Hematopoietic multipotent progenitor cell treated with erythropoietin and hydrocortisone succinate and interleukin-3 and kit ligand, for 15 days (in vitro differentiated cells): ENCODE measurements around the gene ARRDC2.
"Not testable (repeated sequence)": the region's sequence is repeated elsewhere in the genome, so short reads cannot be mapped to it uniquely, and the experiment has no call there.

Experiments
- DNase-seq: peaks from one replicate; pipeline ENCODE4 v3.0.0-alpha.2; 2015; ENCODE audit warnings: low spot score

The ARRDC2 gene

DNA sequence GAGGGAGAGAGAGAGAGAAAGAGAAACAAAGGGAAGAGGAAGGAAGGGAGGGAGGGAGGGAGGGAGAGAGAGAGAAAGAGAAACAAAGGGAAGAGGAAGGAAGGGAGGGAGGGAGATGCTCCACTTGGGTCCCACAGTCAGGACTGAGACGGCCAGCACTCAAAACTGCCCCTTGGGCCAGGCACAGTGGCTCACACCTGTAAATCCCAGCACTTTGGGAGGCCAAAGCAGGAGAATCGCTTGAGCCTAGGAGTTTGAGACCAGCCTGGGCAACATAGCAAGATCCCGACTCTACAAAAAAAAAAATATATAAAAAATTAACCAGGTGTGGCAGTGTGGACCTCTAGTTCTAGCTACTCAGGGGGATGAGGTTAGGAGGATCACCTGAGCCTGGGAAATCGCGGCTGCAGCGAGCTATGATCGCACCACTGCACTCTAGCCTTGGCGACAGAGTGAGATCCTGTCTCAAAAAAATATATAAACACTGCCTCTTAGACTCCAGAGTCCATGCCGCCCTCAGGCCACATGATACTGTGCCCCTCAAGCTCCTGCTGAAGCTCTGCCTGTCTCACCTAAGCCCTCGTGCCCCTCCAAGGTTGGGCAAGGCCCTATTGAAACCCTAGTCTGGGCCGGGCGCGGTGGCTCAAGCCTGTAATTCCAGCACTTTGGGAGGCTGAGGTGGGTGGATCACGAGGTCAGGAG, 8.4 kb downstream of the ARRDC2 start:
- no peak for DNase-seq

DNA sequence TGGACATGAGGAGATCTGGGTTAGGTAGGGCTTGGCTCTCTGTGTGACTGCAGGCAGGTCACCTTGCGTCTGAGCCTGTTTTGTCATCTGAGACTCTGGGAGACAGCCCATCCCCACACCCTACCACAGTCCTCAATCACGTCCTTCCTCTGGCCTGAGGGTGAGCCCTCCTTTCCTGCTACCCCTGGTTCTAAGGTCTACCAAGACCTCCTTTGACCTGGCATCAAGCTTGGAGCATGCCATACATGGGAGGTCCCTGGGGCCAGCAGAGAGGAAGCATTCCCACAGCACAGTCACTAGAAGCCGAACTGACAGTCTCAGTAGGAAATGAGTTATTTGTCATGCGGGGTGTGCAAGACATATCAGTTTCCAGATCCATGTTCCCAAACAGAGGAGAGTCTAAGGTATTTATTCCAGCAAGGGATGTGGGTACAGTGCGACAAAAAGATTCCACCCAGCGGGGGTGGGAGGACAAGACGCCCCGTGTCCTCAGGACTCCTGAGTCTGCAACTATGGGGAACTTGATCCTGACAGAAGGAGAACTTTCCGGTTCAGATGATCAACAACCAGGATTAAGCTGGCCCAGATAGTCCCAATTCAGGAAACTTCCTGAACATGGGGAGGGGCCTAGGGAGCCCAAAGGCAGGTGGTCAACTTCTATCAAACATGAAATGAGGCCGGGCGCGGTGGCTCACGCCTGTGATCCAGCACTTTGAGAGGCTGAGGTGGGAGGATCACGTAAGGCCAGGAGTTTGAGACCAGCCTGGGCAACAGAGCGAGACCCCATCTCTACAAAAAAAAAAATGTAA, 9.5 kb downstream of the ARRDC2 start:
- peak; percentile 25 for DNase-seq

DNA sequence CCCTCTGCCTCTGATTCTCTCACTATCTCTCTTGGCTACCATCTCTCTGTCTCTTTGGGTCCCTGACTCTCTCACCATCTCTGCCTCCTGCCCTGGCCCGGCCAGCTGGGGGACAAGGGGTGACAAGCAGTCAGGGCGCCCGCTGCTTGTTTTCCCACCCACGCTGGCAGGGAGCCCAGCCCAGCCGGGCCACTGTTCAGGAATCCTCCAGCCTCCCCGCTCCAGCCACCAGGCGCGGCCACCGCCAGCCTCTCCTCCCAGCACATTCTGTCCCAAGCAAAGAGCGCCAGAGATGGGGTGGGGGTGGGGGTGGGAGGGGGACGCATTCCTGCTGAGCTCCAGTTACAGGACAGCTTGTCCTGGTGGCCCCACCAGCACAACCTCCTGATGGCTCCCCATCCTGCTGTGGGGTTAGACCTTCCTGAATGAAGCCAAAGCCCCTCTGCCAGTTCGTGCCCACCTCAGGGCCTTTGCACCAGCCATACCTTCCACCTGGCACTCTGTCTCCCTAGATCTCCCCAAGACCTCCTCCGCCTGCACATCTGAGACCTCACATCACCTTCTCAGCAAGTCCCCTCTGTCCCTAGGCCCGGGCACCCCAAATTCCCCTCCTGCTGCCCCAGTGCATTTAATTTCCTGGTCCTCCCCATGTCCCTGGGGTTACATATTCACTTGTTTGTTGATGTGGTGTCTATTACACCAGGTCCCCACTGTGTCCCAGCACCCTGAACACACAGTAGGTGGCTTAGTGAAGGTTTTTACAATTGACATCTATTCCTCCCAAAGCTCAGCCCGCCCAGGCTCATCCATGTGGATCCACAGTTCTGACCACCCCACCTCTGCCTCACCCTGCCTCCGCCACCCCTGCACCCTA, 12.5 kb downstream of the ARRDC2 start:
- DNase-seq, result peak; percentile 51

DNA sequence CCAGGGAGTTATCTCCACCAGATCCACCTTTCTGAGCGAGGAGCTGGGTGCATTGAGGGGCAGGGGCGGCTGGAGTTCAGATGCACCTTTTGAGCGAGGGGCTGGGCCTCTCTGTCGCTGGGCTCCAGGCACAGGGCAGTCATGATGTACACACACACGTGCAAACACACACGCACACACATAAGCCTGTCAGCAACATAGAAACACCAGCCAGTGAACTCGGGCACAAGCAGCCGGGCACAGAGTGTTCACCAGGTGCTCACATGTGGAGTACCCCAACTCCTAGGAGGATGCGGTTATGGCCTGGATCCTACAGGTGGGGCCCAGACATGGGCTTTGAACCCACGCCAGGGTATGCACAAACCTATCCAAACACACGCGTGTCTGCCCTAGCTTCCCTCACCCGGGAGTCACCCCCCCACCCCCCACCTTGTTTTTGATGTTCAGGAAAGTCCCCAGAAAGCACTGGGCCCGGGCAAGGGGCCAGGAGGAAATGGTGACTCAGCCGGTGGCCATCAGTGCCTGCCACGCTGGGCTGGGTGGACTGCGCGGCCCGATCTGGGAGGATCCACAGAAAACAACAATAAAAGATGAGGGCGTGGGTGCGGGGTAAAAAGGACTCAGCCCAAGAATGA, 13.3 kb downstream of the ARRDC2 start:
- peak; percentile 89 for DNase-seq

DNA sequence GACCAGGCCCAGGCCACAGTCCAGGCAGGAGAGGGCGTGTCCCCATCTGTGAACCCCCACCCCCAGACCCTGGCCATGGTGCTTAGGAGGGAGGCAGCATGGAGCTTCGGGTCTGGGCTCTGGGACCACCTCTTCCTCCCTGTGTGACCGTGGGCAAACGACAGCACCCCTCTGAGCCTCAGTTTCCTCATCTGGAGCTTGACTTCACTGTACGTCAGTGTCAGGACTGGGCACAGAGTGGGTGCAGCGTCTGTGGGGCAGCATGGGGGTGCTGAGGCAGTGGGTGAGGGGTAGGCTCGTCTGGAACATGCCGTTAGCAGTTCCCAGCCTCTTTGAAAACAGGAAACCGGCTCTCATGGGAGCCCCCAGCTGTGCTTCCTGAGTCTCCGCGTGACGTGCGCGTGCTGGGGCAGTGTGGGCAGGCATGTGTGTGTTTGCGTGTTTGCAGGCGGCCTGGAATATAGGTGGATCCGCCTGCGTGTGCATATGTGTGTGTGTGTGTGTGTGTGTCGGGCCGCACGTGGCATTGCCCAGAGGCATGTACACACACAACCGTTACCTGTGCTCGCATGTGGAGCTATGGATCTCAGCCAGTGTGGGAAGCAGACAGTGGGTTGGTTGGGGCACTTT, 15.8 kb downstream of the ARRDC2 start:
- no peak for DNase-seq

DNA sequence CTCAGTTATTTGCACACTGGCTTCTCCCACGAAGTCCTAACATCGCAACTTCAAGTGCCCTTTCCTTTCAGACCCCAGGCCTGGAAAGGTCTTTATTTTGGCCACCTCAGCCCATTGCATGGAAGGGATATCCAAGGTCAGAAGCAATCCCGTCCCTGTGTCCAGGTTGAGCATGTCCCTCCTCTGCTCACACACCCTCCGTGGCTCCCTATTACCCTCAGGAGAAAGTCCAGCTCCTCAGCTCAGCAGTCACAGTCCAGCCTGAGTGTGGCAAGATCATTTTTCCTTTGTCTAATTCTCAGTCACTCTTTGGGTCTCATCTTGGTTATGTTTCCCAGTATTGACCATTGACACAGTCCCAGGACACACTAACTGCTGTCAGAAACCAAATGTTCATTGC, 19.2 kb downstream of the ARRDC2 start:
- DNase-seq, result no peak

DNA sequence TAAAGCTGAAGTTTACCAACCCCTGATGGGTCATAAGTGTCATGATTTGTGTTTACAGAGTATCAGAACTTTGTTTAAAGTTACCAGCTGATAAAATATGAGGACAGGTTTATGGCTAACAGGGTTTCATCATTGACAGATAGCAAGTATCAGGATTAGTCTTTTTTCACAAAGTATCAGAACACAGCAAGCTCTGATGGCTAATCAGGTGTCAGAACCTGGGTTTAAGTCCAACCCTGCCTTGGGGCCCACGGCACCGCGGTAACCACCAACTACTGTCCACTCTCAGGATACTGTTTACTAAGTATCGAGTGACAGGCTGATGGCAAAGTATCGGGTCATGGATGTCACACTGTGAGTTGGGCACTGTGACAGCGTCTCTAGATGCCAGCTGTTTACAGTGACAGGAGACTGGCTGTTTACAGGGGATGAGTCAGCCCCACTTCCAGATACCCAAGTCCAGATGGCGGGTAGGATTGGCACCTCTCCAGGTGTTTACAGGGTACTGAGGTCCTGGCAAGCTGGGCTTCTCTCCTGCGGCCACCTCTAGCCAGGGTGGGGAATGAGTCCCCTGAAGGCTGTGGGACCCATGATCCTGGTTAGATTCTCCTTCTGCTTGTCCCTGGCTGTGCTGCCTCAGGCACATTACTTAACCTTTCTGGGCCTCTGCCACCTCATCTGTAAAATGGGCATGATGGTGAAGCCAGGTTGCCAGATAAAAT, 21.8 kb downstream of the ARRDC2 start:
- peak; percentile 95 for DNase-seq

DNA sequence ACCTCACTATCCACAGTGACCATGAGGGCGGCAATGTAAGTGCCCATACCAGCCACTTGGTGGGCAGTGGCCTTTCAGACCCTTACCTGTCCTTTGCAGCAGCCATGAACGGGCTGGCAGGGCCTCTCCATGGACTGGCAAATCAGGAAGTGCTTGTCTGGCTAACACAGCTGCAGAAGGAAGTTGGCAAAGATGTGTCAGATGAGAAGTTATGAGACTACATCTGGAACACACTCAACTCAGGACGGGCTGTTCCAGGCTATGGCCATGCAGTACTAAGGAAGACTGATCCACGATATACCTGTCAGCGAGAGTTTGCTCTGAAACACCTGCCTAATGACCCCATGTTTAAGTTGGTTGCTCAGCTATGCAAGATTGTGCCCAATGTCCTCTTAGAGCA, 23.4 kb downstream of the ARRDC2 start:
- DNase-seq, result not testable (repeated sequence)

DNA sequence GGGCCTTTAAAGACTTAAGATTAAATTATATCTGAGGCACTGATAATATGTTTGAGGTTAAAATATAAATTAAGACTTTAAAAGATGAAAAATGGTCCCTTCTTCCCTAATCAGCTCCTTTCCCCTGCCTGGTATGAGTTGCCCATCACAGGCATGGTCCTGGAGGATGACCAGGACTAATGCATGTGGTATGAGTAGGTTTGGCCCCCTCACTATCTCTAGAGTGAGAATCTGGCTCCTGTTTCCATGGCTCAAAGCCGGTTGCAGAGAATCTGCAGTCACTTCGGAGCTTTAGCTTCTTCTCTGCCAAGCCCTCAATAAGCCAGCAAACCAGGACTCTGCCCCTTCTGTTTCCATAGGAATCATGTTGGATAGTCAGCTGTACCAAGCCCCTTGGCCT, 24.1 kb downstream of the ARRDC2 start:
- not testable (repeated sequence) for DNase-seq

DNA sequence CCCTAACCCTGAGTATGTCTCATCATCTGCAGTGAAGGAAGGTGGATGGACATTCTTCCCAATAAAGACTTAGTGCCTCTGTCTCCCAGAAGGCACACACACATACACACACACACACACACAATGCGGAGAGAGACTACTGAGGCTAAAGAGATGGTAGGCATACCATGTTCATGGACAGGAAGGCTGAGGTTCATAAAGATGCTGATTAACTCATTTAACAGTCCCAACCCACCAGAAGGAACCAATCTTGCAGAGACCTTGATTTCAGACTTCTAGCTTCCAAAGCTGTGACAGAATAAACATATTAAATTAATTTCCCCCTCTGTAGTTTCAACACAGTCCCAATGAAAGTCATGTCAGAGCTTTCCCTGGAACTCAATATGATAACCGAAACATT, 33.1 kb downstream of the ARRDC2 start:
- DNase-seq, result no peak

DNA sequence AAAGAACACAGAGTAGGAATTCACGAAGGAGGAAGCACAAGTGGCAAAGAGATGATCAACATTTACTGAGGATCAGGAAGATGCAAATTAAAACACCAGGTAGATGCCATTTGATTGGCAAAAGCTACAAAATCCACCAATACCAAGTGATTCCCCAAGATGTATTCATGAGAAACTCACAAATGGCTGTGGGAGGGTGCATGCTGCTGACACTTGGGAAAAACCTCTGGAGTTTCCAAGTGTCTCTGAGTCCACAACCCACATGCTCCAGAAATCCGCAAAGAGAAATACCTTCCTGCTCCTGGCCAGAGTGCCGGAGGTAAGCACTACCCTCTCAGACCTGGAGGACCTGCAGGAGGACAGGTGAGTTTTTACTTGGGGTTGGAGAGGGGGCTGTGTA, 35.7 kb downstream of the ARRDC2 start:
- DNase-seq, result no peak

DNA sequence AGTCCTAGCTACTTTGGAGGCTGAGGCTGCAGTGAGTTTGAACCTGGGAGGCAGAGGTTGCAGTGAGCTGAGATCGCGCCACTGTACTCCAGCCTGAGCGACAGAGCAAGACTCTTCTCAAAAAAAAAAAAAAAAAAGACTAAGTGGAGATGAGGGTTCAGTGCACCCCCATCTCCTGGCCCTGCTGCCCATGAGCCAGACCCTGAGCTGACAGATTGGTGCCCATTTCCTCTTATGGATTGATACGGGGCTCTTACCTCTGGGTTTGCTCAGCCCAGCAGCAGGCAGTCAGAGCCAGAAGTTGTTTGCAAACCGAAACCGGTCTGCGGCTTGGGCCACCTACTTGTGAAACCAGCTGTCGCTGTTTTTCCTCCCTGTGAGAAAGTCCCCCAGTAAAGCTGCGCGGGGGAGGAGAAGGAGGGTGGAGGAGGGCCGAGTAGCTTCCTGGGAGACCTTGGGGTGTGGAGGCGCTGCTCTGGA, 36.9 kb downstream of the ARRDC2 start:
- peak; percentile 51 for DNase-seq

DNA sequence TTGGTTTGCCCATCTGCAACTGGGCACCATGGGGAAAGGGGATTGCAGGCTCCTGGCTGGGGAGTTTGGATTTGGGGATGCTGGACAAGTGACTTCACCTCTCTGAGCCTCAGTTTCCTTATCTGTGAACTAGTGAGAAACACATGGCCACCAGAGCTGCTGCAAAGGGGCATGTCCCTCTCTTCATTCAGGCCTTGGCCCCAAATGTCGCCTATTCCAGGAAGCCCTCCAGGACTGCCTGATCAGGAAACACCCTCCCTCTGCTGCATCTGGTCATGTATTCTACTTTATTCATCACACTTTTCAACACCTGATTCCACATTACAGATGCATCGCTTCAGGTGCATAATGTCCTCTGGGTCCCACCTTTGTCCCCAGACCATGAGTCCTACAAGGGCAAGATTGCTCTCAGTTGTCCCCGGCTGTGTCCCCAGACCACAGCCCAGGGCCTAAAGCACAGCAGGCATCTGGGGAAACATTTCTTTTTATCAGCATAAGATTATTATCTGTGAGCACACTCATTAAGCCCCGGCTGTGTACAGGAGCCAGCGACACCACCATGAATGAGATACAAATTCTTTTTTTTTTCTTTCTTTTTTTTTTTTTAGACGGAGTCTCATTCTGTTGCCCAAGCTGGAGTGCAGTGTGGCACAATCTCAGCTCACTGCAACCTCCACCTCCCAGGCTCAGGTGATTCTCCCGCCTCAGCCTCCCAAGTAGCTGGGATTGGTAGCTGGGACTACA, 37.5 kb downstream of the ARRDC2 start:
- DNase-seq, result no peak

DNA sequence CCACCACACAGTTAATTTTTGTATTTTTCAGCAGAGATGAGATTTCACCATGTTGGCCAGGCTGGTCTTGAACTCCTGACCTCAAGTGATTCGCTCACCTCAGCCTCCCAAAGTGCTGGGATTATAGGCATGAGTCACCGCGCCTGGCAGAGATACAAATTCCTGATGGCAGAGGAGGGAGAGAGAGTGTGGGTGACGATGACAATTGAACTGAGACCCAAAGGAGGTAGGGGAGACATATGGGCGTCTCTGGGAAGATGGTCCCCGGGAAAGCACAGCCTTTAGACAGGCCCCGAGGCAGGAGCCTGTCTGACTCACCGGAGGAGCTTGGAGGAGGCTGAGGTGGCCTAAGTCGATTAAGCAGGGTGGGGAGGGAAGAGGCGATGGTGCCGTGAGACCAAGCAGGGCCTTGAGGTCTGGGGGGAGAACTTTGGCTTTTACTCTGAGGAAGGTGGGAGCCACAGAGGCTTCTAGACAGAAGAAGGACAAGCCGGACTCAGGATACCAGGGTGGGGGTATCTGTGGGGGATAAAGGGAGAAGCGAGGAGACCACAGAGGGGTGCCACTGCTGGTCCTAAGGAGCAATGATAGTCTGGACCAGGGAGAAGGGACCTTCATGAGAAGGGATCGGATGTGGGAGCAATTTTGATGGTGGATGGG, 38.2 kb downstream of the ARRDC2 start:
- no peak for DNase-seq

DNA sequence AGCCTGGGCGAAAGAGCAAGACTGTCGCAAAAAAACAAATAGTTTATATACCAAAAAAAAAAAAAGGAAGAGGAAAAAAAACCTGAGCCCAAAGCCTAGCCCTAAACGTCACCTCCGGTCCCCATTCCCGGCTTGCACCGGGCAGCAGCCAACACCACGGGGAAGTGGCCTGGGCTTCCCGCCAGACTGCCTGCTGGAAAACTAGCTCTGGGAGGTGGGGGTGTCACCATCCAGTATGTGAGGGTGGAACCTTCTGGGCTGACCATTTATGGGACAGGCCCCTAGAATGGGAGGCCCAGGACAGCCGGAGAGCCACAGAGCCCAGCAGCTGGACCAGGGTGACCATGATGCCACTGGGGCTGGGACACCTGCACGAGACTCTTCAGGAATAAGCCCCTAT, 41.4 kb downstream of the ARRDC2 start:
- no peak for DNase-seq

DNA sequence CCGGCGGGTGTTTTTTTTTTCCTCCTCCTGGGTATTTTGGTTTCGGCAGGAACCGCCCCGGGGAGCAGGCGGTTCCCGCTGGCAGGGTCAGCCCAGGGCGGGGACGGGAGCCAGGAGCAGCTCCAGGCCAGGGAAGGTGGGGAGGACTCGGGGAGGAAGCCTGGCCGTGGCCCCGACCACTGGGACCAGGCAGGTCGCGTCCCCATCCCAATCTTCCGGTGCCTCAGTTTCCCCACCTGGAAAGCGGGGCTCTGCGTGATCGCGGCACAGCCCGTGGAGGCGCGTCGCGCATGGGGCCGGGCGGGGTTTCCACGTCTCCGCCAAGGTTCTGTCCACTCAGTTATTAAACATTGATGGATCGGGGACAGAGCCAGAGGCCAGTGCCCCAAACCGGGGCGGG, 43.9 kb downstream of the ARRDC2 start:
- no peak for DNase-seq

DNA sequence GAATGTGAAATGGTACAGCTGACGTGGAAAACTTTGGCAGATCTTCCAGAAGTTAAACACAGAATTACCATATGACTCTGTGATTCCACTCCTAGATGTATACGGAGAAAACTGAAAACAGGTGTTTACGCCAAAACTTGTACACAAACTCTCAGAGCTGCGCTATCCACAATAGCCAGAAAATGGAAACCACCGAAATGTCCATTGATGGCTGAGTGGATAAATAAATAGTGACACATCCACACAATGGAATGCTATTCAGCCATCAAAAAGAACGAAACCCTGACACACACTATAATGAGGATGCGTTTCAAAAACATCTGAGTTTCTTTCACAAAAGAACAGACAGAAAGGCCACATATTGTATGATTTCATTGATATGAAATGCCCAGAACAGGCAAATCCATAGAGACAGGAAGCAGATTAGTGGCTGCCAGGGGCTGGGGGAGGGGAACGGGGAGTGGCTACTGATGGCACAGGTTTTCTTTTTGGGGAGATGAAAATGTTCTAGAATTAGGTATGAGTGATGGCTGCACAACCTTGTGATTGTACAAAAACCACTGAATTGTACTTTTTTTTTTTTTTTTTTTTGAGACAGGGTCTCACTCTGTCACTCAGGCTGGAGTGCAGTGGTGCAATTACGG, 45.7 kb downstream of the ARRDC2 start:
- DNase-seq, result no peak

DNA sequence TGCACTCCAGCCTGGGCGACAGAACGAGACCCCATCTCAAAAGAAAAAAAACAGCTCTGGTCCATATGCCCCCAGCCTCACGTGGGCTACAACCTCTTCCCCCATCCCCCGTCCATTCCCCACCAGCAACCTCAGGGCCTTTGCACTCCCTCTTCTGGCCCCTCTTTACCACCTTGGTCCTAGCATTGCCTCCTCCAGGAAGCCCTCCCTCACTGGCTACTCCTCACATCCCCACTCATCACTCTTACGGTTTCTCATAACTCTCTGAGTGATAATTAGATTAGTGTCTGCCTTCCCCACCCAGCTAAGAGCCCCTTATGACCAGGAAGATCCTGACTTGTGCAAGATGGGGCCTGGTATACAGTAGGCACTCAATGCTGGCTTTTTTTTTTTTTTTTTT, 48.0 kb downstream of the ARRDC2 start:
- no peak for DNase-seq

DNA sequence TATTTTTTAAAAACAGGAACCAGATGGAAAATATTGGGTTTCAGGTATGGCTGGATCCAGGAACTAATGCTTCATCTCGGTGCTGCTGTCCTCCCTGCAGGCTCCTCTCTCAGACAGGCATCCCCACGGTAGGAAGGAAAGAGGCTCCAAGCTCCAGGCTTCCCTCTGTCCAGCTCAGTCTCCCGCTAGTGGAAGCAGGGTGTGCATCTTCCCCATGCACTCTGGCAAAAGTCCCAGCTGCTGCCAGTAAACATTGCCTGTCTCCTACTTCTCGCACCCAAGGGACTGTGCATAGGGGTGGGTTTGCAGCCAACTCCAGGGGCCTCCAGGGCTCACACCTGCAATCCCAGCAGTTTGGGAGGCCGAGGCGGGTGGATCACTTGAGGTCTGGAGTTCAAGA, 49.6 kb downstream of the ARRDC2 start:
- no peak for DNase-seq
